Left ventricle myocardium inferior (tissue), 1 donor: ENCODE measurements around the gene TTC4. TPM values are rescaled to one million over a fixed set of nuclear protein-coding genes. Genes with fewer than 3 reads are reported as not detected.

Experiments
- DNase-seq: peaks from one replicate; pipeline ENCODE4 v3.0.0-alpha.2; 2020
- H3K27ac ChIP-seq: fragments of 200-600 bp; replicated peaks from 2 replicates; pipeline ENCODE4 v1.8.0; 2021
- H3K27me3 ChIP-seq: fragments of 200-600 bp; 2 replicates; pipeline ENCODE4 v1.8.0; 2021; ENCODE audit warnings: low read depth
- H3K36me3 ChIP-seq: fragments of 200-600 bp; 2 replicates; pipeline ENCODE4 v1.8.0; 2021
- H3K4me1 ChIP-seq: fragments of 200-600 bp; 2 replicates; pipeline ENCODE4 v1.8.0; 2021
- H3K4me3 ChIP-seq: fragments of 200-600 bp; 2 replicates; pipeline ENCODE4 v1.8.0; 2021; ENCODE audit warnings: mild to moderate bottlenecking, moderate library complexity
- H3K9me3 ChIP-seq: fragments of 200-600 bp; replicated peaks from 2 replicates; pipeline ENCODE4 v1.8.0; 2021
- CTCF ChIP-seq: fragments of 200-600 bp; IDR thresholded peaks from 2 replicates; pipeline ENCODE4 v1.8.0; 2021; ENCODE audit warnings: antibody characterized with exemption, mild to moderate bottlenecking, borderline replicate concordance
- intact Hi-C: fragments of 100-400 bp; cut with micrococcal nuclease; formaldehyde crosslinking; loops from one replicate; pipeline ENCODE4 v1.11.0; 2022
- total RNA-seq: library from RNA; stranded (reverse); fragmentation: NEBNext Ultra II Directional; extraction: Animal tissue kit (Norgen Biotek cat#: 25700); gene quantifications from one replicate; pipeline ENCODE4 v1.2.1, GENCODE V29; 2021
- donor health status: DM: no; HTN: yes; CAD: no; lungs with severe emphysema.

Gene TTC4
- total RNA-seq, 1 donor from 2014 or later, result 16.1 TPM

GRCh38 chr1:54696262-54696661 lies 19.4 kb upstream of the TTC4 start:
- Histone ChIP-seq H3K4me3 (no peak overlapping the region), H3K27me3 (no peaks in the 10 kb centered on the region), H3K27ac (no peak overlapping the region), H3K4me1 (no peaks in the 10 kb centered on the region), H3K9me3 (no peaks in the 10 kb centered on the region), H3K36me3 (peaks cover 7% of the 10 kb centered on the region)
- intact Hi-C loops, result no loop called here
- DNase-seq, result no peak
- TF ChIP-seq CTCF, result no peak

GRCh38 chr1:54697896-54698295 lies 17.8 kb upstream of the TTC4 start:
- intact Hi-C loops, result no loop called here
- Histone ChIP-seq H3K27ac (no peak overlapping the region), H3K9me3 (no peaks in the 10 kb centered on the region), H3K4me3 (no peak overlapping the region), H3K4me1 (no peaks in the 10 kb centered on the region), H3K27me3 (no peaks in the 10 kb centered on the region), H3K36me3 (peaks cover 7% of the 10 kb centered on the region)
- DNase-seq, result no peak
- no peak for TF ChIP-seq CTCF

- no peaks in the 10 kb centered on the region for H3K9me3 ChIP-seq
- peaks cover 7% of the 10 kb centered on the region for H3K36me3 ChIP-seq
- intact Hi-C loops, result no loop called here
These were observed 17.3 kb upstream of the TTC4 start for GRCh38 chr1:54698346-54698745.

GRCh38 chr1:54699936-54700525 lies 15.6 kb upstream of the TTC4 start:
- no peak for DNase-seq

More at GRCh38 chr1:54698346-54698745, 17.3 kb upstream of the TTC4 start:
- DNase-seq, result no peak
- no peaks in the 10 kb centered on the region for H3K27me3 ChIP-seq
- no peaks in the 10 kb centered on the region for H3K4me1 ChIP-seq
- H3K4me3 ChIP-seq, result no peak overlapping the region
- TF ChIP-seq CTCF, result no peak
- H3K27ac ChIP-seq, result no peak overlapping the region

GRCh38 chr1:54701066-54701465 lies 14.6 kb upstream of the TTC4 start:
- intact Hi-C loops, result no loop called here
- peaks cover 3% of the 10 kb centered on the region for H3K36me3 ChIP-seq

More at GRCh38 chr1:54699936-54700525, 15.6 kb upstream of the TTC4 start:
- Histone ChIP-seq H3K27ac (no peak overlapping the region), H3K4me3 (no peak overlapping the region), H3K4me1 (no peaks in the 10 kb centered on the region), H3K36me3 (peaks cover 5% of the 10 kb centered on the region), H3K9me3 (no peaks in the 10 kb centered on the region), H3K27me3 (no peaks in the 10 kb centered on the region)
- intact Hi-C loops, result no loop called here
- TF ChIP-seq CTCF, result no peak

More at GRCh38 chr1:54701066-54701465, 14.6 kb upstream of the TTC4 start:
- no peak overlapping the region for H3K27ac ChIP-seq
- H3K4me1 ChIP-seq, result no peaks in the 10 kb centered on the region
- no peak overlapping the region for H3K4me3 ChIP-seq
- TF ChIP-seq CTCF, result no peak
- DNase-seq, result no peak
- no peaks in the 10 kb centered on the region for H3K9me3 ChIP-seq
- no peaks in the 10 kb centered on the region for H3K27me3 ChIP-seq
